Endothelial cell of umbilical vein (primary cell): ENCODE measurements around the gene HAND2.

ENCODE experiments used
- EZH2 ChIP-seq: IDR thresholded peaks from 2 replicates; pipeline ENCODE4 v1.6.1; 2012; ENCODE audit warnings: borderline replicate concordance, low read depth, mild to moderate bottlenecking, moderate library complexity, low read length, inconsistent platforms; ENCODE audit not compliant: severe bottlenecking
- POLR2A ChIP-seq: IDR thresholded peaks from 2 replicates; pipeline ENCODE4 v1.6.1; 2012; ENCODE audit warnings: low read depth, mild to moderate bottlenecking, control low read depth, low read length
- POLR2AphosphoS5 ChIP-seq: IDR thresholded peaks from 2 replicates; pipeline ENCODE4 v1.6.1; 2012; ENCODE audit warnings: low read depth, mild to moderate bottlenecking, control low read depth, low read length, moderate library complexity; ENCODE audit not compliant: insufficient read depth
- TF ChIP-seq, protein P1 (sequence below), 2 donors: IDR thresholded peaks; 1 replicate in 1 of 2; 2 replicates in 1 of 2; pipeline ENCODE4 v1.5.1; 2011; ENCODE audit warnings: low read length in 2 of 2, mild to moderate bottlenecking in 2 of 2, moderate library complexity in 2 of 2, control low read depth in 1 of 2, inconsistent platforms in 1 of 2, low read depth in 1 of 2; ENCODE audit not compliant: insufficient read depth in 1 of 2; ENCODE audit errors: extremely low read depth in 1 of 2

DNA sequence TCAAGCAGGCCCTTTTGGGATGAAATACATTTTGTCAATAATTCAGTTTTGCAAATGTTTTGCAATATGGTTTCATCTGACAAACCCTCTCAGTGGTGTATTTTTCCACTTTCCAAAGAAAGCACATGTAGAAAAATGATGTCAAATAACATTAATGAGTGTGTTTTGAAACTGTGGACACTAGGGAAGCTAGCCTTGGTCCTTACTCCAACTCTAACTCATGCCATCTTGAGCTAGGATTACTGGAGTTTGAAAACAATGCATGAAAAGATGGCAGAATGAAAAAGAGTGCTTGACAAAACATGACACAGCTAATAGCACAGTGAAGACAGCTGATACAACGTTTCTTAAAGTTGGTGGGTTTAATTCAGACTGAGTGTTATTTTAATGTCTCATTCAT, 41.4 kb downstream of the HAND2 start:
- TF ChIP-seq, protein P1, sequence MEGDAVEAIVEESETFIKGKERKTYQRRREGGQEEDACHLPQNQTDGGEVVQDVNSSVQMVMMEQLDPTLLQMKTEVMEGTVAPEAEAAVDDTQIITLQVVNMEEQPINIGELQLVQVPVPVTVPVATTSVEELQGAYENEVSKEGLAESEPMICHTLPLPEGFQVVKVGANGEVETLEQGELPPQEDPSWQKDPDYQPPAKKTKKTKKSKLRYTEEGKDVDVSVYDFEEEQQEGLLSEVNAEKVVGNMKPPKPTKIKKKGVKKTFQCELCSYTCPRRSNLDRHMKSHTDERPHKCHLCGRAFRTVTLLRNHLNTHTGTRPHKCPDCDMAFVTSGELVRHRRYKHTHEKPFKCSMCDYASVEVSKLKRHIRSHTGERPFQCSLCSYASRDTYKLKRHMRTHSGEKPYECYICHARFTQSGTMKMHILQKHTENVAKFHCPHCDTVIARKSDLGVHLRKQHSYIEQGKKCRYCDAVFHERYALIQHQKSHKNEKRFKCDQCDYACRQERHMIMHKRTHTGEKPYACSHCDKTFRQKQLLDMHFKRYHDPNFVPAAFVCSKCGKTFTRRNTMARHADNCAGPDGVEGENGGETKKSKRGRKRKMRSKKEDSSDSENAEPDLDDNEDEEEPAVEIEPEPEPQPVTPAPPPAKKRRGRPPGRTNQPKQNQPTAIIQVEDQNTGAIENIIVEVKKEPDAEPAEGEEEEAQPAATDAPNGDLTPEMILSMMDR (IDR thresholded peaks at IDR 0.05; ENCODE audit: extremely low read depth in 1 of 2, insufficient read depth in 1 of 2, low read depth in 1 of 2, low read length in 2 of 2) = no peak
- TF ChIP-seq EZH2 = no peak
- TF ChIP-seq POLR2A = no peak
- TF ChIP-seq POLR2AphosphoS5 = no peak
